ENCODE data around the gene RPL27.
A peak's percentile ranks its signal among the peaks of the same experiment; 100 is the strongest.
"Not testable (repeated sequence)": the region's sequence is repeated elsewhere in the genome, so short reads cannot be mapped to it uniquely, and the experiment has no call there.

Gene RPL27

GRCh38 chr17:42991471-42991870, 6.7 kb upstream of the RPL27 start:
- peak overlapping the region; percentile 76 for H3K27ac ChIP-seq
- POLR2A ChIA-PET (ENCODE audit: low non-redundant PET), result no interaction called here

DNA sequence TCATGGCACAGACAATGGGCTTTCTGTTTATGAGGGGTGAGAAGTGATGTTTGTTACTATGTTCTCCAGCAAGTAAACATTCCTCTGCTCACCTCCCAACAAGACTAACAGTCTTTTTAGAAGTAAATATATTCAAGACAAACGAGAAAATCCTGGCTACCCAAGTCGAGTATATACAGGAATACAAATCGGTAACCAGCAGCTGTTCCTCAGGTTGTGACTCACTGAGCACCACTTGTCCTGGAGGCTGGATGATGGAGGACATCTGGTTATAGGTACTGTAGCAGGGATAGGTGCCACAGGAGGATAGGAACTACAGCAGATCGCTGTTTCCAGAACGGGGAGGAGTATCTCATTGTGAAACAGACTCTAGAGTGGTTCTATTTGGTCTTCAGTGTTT, 5.3 kb upstream of the RPL27 start:
- ChIA-PET CTCF (interaction anchor here (0.7 kb wide), 1 partner anchor 147 kb away, joined by 3 read pairs; no protein-coding TSS in a partner anchor), POLR2A (ENCODE audit: low non-redundant PET) (no interaction called here)
- DNase-seq (ENCODE audit: low spot score), result no peak
- TF ChIP-seq, protein P1, sequence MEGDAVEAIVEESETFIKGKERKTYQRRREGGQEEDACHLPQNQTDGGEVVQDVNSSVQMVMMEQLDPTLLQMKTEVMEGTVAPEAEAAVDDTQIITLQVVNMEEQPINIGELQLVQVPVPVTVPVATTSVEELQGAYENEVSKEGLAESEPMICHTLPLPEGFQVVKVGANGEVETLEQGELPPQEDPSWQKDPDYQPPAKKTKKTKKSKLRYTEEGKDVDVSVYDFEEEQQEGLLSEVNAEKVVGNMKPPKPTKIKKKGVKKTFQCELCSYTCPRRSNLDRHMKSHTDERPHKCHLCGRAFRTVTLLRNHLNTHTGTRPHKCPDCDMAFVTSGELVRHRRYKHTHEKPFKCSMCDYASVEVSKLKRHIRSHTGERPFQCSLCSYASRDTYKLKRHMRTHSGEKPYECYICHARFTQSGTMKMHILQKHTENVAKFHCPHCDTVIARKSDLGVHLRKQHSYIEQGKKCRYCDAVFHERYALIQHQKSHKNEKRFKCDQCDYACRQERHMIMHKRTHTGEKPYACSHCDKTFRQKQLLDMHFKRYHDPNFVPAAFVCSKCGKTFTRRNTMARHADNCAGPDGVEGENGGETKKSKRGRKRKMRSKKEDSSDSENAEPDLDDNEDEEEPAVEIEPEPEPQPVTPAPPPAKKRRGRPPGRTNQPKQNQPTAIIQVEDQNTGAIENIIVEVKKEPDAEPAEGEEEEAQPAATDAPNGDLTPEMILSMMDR (conservative IDR thresholded peaks at IDR 0.05; ENCODE audit: low read depth), result no peak
- H3K27ac ChIP-seq, result no peak overlapping the region

More at GRCh38 chr17:42991471-42991870, 6.7 kb upstream of the RPL27 start:
- TF ChIP-seq, protein P1 (conservative IDR thresholded peaks at IDR 0.05; ENCODE audit: low read depth), result no peak
- DNase-seq (ENCODE audit: low spot score), result no peak
- CTCF ChIA-PET, result no interaction called here

DNA sequence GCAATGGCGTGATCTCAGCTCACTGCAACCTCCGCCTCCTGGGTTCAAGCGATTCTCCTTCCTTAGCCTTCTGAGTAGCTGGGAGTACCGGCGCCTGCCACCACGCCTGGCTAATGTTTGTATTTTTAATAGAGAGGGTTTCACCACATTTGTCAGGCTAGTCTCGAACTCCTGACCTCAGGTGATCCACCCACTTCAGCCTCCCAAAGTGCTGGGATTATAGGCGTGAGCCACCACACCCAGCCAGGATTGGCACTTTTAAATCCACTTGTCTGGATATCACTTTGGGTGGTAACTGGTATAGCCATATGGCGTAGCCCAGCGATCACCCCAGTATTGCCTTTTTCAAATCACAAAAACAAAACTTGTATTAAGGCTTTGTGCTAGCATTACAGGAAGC, 4.3 kb upstream of the RPL27 start:
- DNase-seq (ENCODE audit: low spot score); POLR2A ChIA-PET (ENCODE audit: low non-redundant PET); CTCF ChIA-PET; H3K27ac ChIP-seq: not testable (repeated sequence)

- TF ChIP-seq, protein P1 (conservative IDR thresholded peaks at IDR 0.05; ENCODE audit: low read depth), result no peak
- ChIA-PET CTCF (interaction anchor here (0.6 to 1.2 kb wide), 6 partner anchors 10 to 172 kb away, joined by 3 to 5 read pairs (median 3); partner anchors contain the start of genes PTGES3L and RUNDC1), POLR2A (ENCODE audit: low non-redundant PET) (interaction anchor here (0.8 to 1.5 kb wide), 4 partner anchors 10 to 419 kb away, joined by 3 to 5 read pairs (median 4); partner anchors contain the start of gene PSME3)
- H3K27ac ChIP-seq, result peak overlapping the region; percentile 89
- DNase-seq (ENCODE audit: low spot score), result no peak
These were observed 732 bp upstream of the RPL27 start for GRCh38 chr17:42997390-42997983.

DNA sequence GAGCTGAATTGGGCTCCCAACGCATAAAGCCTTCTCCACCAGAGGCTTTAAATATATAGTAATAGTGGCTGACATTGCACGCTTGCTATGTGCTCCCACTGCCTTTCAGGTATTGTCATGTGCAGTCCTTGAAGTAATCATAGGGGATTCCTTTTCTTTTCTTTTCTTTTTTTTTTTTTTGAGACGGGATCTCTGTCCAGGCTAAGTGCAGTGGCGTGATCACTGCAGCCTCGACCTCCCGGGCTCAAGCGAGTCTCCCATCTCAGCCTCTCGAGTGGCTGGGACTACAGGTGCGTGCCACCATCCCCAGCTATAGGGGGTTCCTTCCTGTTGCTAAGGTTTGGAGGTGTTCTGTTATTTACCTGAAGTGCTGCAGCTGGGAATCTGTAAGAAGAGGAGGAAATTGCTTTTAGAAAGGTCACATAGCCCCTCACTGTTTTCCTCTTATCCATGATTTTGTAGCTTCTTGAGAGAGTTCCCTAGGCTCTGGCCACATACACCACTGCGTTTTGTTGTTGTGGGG, 845 bp downstream of the RPL27 start:
- POLR2A ChIA-PET (ENCODE audit: low non-redundant PET), result interaction anchor here (0.5 to 1.5 kb wide), 3 partner anchors 130 to 458 kb away, joined by 4 to 5 read pairs (median 4); partner anchors contain the start of gene PSME3
- DNase-seq (ENCODE audit: low spot score), result no peak
- CTCF ChIA-PET, result no interaction called here
- peak overlapping the region; percentile 89 for H3K27ac ChIP-seq
- TF ChIP-seq, protein P1 (conservative IDR thresholded peaks at IDR 0.05; ENCODE audit: low read depth), result no peak

- DNase-seq (ENCODE audit: low spot score); POLR2A ChIA-PET (ENCODE audit: low non-redundant PET); CTCF ChIA-PET: not testable (repeated sequence)
- peak overlapping the region; percentile 90 for H3K27ac ChIP-seq
These were observed 2.7 kb downstream of the RPL27 start for GRCh38 chr17:43000894-43001293.

GRCh38 chr17:43003542-43004172, 5.4 kb downstream of the RPL27 start:
- TF ChIP-seq, protein P1 (conservative IDR thresholded peaks at IDR 0.05; ENCODE audit: low read depth), result no peak; the same call in 1 of the 2 replicates
- ChIA-PET CTCF (interaction anchor here (0.6 kb wide), 1 partner anchor 558 kb away, joined by 5 read pairs; no protein-coding TSS in a partner anchor), POLR2A (ENCODE audit: low non-redundant PET) (interaction anchor here (0.7 kb wide), 1 partner anchor 40 kb away, joined by 3 read pairs; no protein-coding TSS in a partner anchor)
- DNase-seq (ENCODE audit: low spot score), result no peak
- peak overlapping the region; percentile 90 for H3K27ac ChIP-seq
